ENCODE data around the gene GALNT18.

Gene GALNT18

GRCh38 chr11:11621573-11622339 is at the start of gene GALNT18:
Gene GALNT18, minus strand, starts transcription at chr11:11622005.
- DNase-seq = peak; percentile 26

GRCh38 chr11:11670574-11670973 is 48.8 kb upstream of the GALNT18 start:
- no peak for DNase-seq

- no peak for DNase-seq
Measured at GRCh38 chr11:11669233-11669846, 47.5 kb upstream of the GALNT18 start.

- DNase-seq = no peak
Measured at GRCh38 chr11:11668781-11669180, 47.0 kb upstream of the GALNT18 start.

GRCh38 chr11:11668274-11668673 is 46.5 kb upstream of the GALNT18 start:
- DNase-seq = no peak

GRCh38 chr11:11667056-11667455 is 45.3 kb upstream of the GALNT18 start:
- no peak for DNase-seq

GRCh38 chr11:11665407-11665806 is 43.6 kb upstream of the GALNT18 start:
- DNase-seq = no peak

GRCh38 chr11:11663907-11664306 is 42.1 kb upstream of the GALNT18 start:
- DNase-seq = no peak

- no peak for DNase-seq
Measured at GRCh38 chr11:11662578-11662977, 40.8 kb upstream of the GALNT18 start.

GRCh38 chr11:11661326-11662040 is 39.7 kb upstream of the GALNT18 start:
- DNase-seq = no peak

GRCh38 chr11:11660363-11660740 is 38.5 kb upstream of the GALNT18 start:
- no peak for DNase-seq

- no peak for DNase-seq
Measured at GRCh38 chr11:11659567-11660362, 38.0 kb upstream of the GALNT18 start.

GRCh38 chr11:11657218-11657955 is 35.6 kb upstream of the GALNT18 start:
- no peak for DNase-seq

GRCh38 chr11:11641581-11641980 is 19.8 kb upstream of the GALNT18 start:
- DNase-seq = no peak

- no peak for DNase-seq
Measured at GRCh38 chr11:11640996-11641395, 19.2 kb upstream of the GALNT18 start.

- DNase-seq = no peak
Measured at GRCh38 chr11:11640152-11640551, 18.3 kb upstream of the GALNT18 start.

GRCh38 chr11:11636671-11637070 is 14.9 kb upstream of the GALNT18 start:
- no peak for DNase-seq

- no peak for DNase-seq
Measured at GRCh38 chr11:11635443-11635842, 13.6 kb upstream of the GALNT18 start.

- no peak for DNase-seq
Measured at GRCh38 chr11:11629368-11629767, 7.6 kb upstream of the GALNT18 start.

GRCh38 chr11:11628651-11629050 is 6.8 kb upstream of the GALNT18 start:
- DNase-seq = no peak

- no peak for DNase-seq
Measured at GRCh38 chr11:11626128-11626527, 4.3 kb upstream of the GALNT18 start.

GRCh38 chr11:11624926-11625325 is 3.1 kb upstream of the GALNT18 start:
- DNase-seq = no peak

All from activated effector memory CD4-positive, alpha-beta T cell treated with Interleukin-2 at 50 U/mL for 16 hours (primary cell).